ENCODE data around the gene EFCAB11. TPM values are rescaled to one million over a fixed set of nuclear protein-coding genes. Genes with fewer than 3 reads are reported as not detected.

The EFCAB11 gene
- polyA plus RNA-seq, 6 donors from 2014 or later = 3.7 to 13.1 (median 7.4) TPM

DNA sequence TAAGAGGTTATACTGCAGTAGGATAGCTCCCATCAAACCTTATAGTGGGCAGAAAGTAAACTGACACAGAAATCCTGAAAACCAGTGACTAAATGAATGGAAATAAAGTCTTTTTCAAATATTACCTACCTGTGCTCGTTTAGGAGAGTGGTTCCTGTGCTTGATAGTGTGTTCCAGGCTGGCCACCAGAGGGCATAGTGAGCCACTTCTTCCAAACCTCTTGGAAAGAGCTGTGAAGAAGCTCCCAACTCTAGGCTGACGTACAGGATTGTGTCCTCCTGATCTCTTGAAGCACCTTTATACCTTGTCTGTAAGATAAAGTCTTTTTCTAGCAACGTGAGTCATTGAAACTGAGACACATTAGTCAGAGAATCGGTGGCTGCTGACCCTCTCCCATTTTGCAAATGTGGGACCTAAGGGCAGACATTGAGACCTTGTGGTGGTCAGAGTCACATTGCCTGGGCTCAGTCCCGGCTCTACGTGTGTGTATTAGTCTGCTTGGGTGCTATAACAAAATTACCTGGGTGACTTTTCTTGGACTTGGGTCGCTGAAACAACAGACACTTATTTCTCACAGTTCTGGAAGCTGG lies 18.8 kb upstream of the EFCAB11 start:
- peak; percentile 46 to 65 for ATAC-seq (ENCODE audit: low read depth in 2 of 2)
- peaks cover 26 to 34% of the 10 kb centered on the region in 2 donors for H3K36me3 Mint-ChIP-seq
- peak overlapping the region in 1 of 6 donors; percentile 38 for H3K27ac Mint-ChIP-seq
- no peaks in the 10 kb centered on the region for H3K27me3 Mint-ChIP-seq
- peak; percentile 18 for DNase-seq
- H3K9me3 Mint-ChIP-seq = no peaks in the 10 kb centered on the region
- no peak overlapping the region for H3K4me3 Mint-ChIP-seq
- H3K4me1 Mint-ChIP-seq = no peaks in the 10 kb centered on the region

DNA sequence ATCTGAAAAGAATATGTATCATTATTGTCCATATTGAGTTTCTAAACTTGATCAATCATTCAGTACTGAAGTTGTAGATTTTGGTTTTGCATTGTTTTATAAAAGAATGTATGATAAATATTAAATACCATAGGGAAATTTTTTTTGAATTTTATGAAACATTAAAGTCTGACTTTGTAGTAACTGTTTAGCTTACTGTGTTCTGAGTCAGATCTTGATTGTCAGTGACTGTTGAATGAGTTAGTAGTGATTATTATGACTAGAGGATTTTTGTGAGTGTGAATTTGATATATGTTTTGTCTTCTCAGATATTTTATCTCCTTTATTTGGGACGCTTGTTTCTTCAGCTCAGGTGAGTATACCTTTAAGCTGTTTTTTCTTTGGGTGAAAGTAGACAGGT lies 11.3 kb upstream of the EFCAB11 start:
- Mint-ChIP-seq H3K4me3 (no peak overlapping the region), H3K36me3 (peaks cover 27 to 32% of the 10 kb centered on the region in 2 donors), H3K4me1 (peaks cover 3 to 16% (median 7%) of the 10 kb centered on the region in 3 donors)

DNA sequence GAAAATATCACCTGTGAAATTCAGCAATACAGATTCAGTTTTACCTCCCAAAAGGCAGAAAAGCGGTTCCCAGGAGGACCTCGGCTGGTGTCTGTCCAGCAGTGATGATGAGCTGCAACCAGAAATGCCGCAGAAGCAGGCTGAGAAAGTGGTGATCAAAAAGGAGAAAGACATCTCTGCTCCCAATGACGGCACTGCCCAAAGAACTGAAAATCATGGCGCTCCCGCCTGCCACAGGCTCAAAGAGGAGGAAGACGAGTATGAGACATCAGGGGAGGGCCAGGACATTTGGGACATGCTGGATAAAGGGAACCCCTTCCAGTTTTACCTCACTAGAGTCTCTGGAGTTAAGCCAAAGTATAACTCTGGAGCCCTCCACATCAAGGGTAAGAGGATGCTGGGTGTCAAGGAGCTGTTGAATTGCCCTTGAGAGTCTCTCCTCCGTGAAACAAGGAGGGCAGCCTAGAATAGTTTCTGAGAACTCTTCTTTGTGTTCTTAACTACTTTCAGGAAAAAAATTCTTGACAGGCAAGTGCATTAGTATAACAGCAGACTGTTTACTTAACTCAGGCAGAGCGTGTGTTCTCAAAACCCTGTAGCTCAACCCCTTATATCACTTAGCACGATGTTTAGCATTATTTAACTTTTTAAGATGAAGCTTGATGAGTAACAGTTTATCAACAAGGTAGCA lies 8.9 kb upstream of the EFCAB11 start:
- ATAC-seq (ENCODE audit: low read depth in 2 of 2) (no peak), DNase-seq (no peak)
- Mint-ChIP-seq H3K36me3 (peaks cover 13 to 28% of the 10 kb centered on the region in 2 donors), H3K27me3 (no peaks in the 10 kb centered on the region), H3K4me1 (peaks cover 8 to 30% (median 17%) of the 10 kb centered on the region in 3 donors), H3K27ac (no peak overlapping the region), H3K9me3 (peaks cover 0 to under 1% (median 0%) of the 10 kb centered on the region in 7 donors), H3K4me3 (peak overlapping the region in 1 of 8 donors; percentile 30)

More for the DNA sequence above, 11.3 kb upstream of the EFCAB11 start:
- no peak for DNase-seq
- no peak for ATAC-seq (ENCODE audit: low read depth in 2 of 2)
- Mint-ChIP-seq H3K27ac (no peak overlapping the region), H3K9me3 (no peaks in the 10 kb centered on the region), H3K27me3 (no peaks in the 10 kb centered on the region)

DNA sequence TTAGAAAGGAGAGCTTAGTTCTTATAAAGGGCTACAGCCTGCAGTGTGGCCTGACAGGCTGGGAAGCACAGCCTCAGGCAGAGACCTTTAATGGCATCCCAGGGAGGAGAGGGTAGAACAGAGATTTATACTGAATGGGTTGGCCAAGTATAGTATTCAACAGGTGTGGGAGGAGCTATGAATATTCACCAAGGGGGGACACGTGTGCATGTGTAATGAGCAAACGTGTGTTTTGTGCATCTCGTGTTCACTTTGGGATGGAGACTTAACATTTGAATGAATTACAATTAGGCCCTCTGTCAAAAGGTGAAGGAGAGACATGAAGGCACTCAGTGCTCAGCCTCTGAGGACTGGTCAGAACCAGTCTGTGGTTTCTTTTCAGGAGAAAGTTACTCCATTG lies 6.4 kb upstream of the EFCAB11 start:
- no peaks in the 10 kb centered on the region for H3K27me3 Mint-ChIP-seq
- no peak for DNase-seq
- H3K36me3 Mint-ChIP-seq = peaks cover 11 to 21% of the 10 kb centered on the region in 2 donors
- peak overlapping the region in 1 of 8 donors; percentile 42 for H3K4me3 Mint-ChIP-seq
- no peak overlapping the region for H3K27ac Mint-ChIP-seq
- ATAC-seq (ENCODE audit: low read depth in 2 of 2) = no peak
- peaks cover 0 to 3% (median 0%) of the 10 kb centered on the region in 7 donors for H3K9me3 Mint-ChIP-seq
- peaks cover 24 to 50% (median 37%) of the 10 kb centered on the region in 3 donors for H3K4me1 Mint-ChIP-seq

- Mint-ChIP-seq H3K9me3 (peaks cover 0 to 3% (median 0%) of the 10 kb centered on the region in 7 donors), H3K27ac (no peak overlapping the region), H3K27me3 (no peaks in the 10 kb centered on the region), H3K4me1 (peaks cover 24 to 55% (median 44%) of the 10 kb centered on the region in 3 donors), H3K36me3 (peaks cover 11 to 20% of the 10 kb centered on the region in 2 donors), H3K4me3 (peak overlapping the region in 1 of 8 donors; percentile 47)
- DNase-seq (no peak), ATAC-seq (ENCODE audit: low read depth in 2 of 2) (no peak)
Observed at GRCh38 chr14:89959853-89960445, 5.4 kb upstream of the EFCAB11 start.

DNA sequence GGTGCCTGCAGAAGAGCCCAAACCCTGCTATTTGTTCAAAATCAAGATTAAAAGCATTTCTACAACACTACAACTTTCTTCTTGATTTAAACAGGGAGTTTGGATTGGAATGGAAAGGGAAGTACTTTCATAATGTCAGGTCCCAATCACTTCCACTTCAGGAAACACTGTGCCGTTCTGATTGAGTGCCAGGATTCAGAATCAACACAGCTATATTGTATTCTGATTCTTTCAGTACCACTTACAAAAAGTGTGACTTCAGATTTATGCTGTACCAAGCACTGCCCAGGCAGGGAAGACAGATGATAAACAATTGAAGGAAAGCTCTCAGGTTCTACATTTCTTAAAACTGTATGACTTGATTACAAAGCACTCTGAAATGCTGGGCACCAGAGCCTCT lies 4.4 kb upstream of the EFCAB11 start:
- peaks cover 34 to 64% (median 54%) of the 10 kb centered on the region in 3 donors for H3K4me1 Mint-ChIP-seq
- ATAC-seq (ENCODE audit: low read depth in 2 of 2) (no peak), DNase-seq (no peak)
- no peaks in the 10 kb centered on the region for H3K27me3 Mint-ChIP-seq
- peaks cover 0 to 3% (median 0%) of the 10 kb centered on the region in 7 donors for H3K9me3 Mint-ChIP-seq
- peaks cover 10 to 11% of the 10 kb centered on the region in 2 donors for H3K36me3 Mint-ChIP-seq
- H3K27ac Mint-ChIP-seq = no peak overlapping the region
- no peak overlapping the region for H3K4me3 Mint-ChIP-seq

GRCh38 chr14:89957791-89958190 lies 3.3 kb upstream of the EFCAB11 start:
- Mint-ChIP-seq H3K36me3 (no peaks in the 10 kb centered on the region), H3K9me3 (peaks cover 0 to 3% (median 0%) of the 10 kb centered on the region in 7 donors), H3K27ac (peak overlapping the region in 2 of 6 donors; percentile 42 to 97), H3K4me1 (peaks cover 40 to 65% (median 62%) of the 10 kb centered on the region in 3 donors), H3K27me3 (no peaks in the 10 kb centered on the region), H3K4me3 (no peak overlapping the region)
- no peak for ATAC-seq (ENCODE audit: low read depth in 2 of 2)
- DNase-seq = no peak

GRCh38 chr14:89957376-89957775 lies 2.8 kb upstream of the EFCAB11 start:
- DNase-seq = no peak
- Mint-ChIP-seq H3K9me3 (peaks cover 0 to 3% (median 0%) of the 10 kb centered on the region in 7 donors), H3K27me3 (no peaks in the 10 kb centered on the region), H3K36me3 (no peaks in the 10 kb centered on the region), H3K27ac (peak overlapping the region in 5 of 6 donors; percentile 97 to 99 (median 97)), H3K4me3 (peak overlapping the region; percentile 90 to 98 (median 95)), H3K4me1 (peaks cover 40 to 65% (median 62%) of the 10 kb centered on the region in 3 donors)
- ATAC-seq (ENCODE audit: low read depth in 2 of 2) = no peak

- Mint-ChIP-seq H3K4me3 (peak overlapping the region; percentile 90 to 98 (median 95)), H3K4me1 (peaks cover 40 to 64% (median 62%) of the 10 kb centered on the region in 3 donors), H3K36me3 (peaks cover 0 to under 1% of the 10 kb centered on the region in 2 donors), H3K27ac (peak overlapping the region; percentile 97 to 100 (median 98)), H3K9me3 (peaks cover 0 to 3% (median 0%) of the 10 kb centered on the region in 7 donors), H3K27me3 (no peaks in the 10 kb centered on the region)
- DNase-seq = no peak
- no peak for ATAC-seq (ENCODE audit: low read depth in 2 of 2)
Observed at GRCh38 chr14:89956661-89957009, 2.1 kb upstream of the EFCAB11 start.

DNA sequence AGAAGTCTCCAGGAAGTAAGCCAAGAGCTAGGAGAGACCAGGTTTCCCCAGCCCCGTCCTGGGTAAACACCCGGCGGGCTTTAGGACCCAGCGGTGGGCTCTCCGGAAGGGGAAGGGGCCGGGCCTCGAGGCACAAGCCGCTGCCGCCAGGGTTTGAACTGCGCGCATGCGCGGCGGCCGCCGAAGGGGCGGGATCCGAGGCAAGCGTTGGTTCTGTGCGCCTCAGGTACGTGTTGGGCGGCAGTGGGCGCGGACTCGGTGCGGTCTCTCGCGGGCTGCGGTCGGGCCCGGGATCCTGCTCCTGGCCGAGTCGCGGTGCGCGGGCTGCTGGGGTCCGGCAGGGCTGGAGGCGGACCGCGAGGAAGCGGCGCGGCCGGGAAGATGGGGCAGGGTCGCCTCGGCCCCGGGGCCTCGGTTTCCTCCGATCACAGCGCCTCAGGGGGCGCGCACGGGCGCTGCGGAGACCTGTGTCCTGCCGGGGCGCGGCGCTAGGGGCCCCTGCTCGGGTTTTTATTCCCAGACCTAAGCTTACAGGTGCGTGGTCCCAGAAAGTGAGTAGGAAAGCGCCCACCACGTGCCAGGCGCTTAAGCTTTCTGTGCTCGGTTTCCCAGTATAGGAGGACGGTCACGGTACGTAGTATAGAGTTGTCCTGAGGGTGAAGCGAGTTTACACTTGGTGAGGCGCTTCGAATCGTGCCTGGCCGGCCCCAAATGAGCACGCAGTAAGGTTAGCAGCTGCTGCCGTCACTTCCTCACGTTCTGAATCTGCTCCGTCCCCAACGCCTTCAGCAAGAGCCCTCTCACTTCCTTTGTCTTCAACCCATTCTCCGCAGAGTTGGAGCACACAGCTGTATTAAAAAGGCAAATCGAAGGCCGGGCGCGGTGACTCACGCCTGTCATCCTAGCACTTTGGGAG lies 1.5 kb upstream of the EFCAB11 start, which contains the start of gene TDP1:
Gene TDP1, plus strand, starts transcription at position 183 of the 916 bp plus-strand sequence. CDS start 7,188 bp downstream, outside the sequence.
- Mint-ChIP-seq H3K4me1 (peaks cover 38 to 58% (median 56%) of the 10 kb centered on the region in 3 donors), H3K36me3 (peaks cover 0 to 7% of the 10 kb centered on the region in 2 donors), H3K4me3 (peak within 1 kb of the TSS; percentile 90 to 99 (median 98)), H3K27ac (peak within 1 kb of the TSS; percentile 97 to 100 (median 98)), H3K9me3 (peaks cover 0 to 3% (median 0%) of the 10 kb centered on the region in 7 donors), H3K27me3 (no peaks in the 10 kb centered on the region)
- ATAC-seq (ENCODE audit: low read depth in 2 of 2) = peak; percentile 69
- peak; percentile 97 for DNase-seq

GRCh38 chr14:89955022-89955744 lies 653 bp upstream of the EFCAB11 start:
- peak; percentile 3 to 5 for ATAC-seq (ENCODE audit: low read depth in 2 of 2)
- Mint-ChIP-seq H3K9me3 (peaks cover 0 to 3% (median 0%) of the 10 kb centered on the region in 7 donors), H3K36me3 (peaks cover 0 to 11% of the 10 kb centered on the region in 2 donors), H3K27me3 (no peaks in the 10 kb centered on the region), H3K4me1 (peaks cover 32 to 50% (median 48%) of the 10 kb centered on the region in 3 donors), H3K27ac (peak overlapping the region; percentile 85 to 100 (median 96)), H3K4me3 (peak overlapping the region; percentile 90 to 99 (median 98))
- no peak for DNase-seq

GRCh38 chr14:89953602-89954001 lies 928 bp downstream of the EFCAB11 start:
- H3K9me3 Mint-ChIP-seq = peaks cover 0 to 3% (median under 1%) of the 10 kb centered on the region in 7 donors
- peaks cover 32 to 45% (median 45%) of the 10 kb centered on the region in 3 donors for H3K4me1 Mint-ChIP-seq
- H3K36me3 Mint-ChIP-seq = peaks cover 4 to 15% of the 10 kb centered on the region in 2 donors
- peak overlapping the region; percentile 90 to 99 (median 98) for H3K4me3 Mint-ChIP-seq
- no peaks in the 10 kb centered on the region for H3K27me3 Mint-ChIP-seq
- H3K27ac Mint-ChIP-seq = peak overlapping the region in 1 of 6 donors; percentile 97
- no peak for ATAC-seq (ENCODE audit: low read depth in 2 of 2)
- DNase-seq = no peak

Data from naive B cell (primary cell).